Astrocyte (in vitro differentiated cells and primary cell): ENCODE results near the gene B3GALNT2. TPM values are rescaled to one million over a fixed set of nuclear protein-coding genes. Genes with fewer than 3 reads are reported as not detected.
A peak's percentile ranks its signal among the peaks of the same experiment; 100 is the strongest.

ENCODE experiments used
- DNase-seq: peaks from one replicate; pipeline ENCODE4 v3.0.0-alpha.2; 2010; ENCODE audit warnings: low read depth
- FAIRE-seq: peaks from 2 replicates; lab custom pipeline; 2011; peaks lifted over from hg19 to GRCh38; lab: Jason Lieb, UNC
- H2AFZ ChIP-seq: 2 replicates; pipeline ENCODE4 v1.6.0; 2012; ENCODE audit warnings: low read depth, low read length, inconsistent platforms
- H3K27ac ChIP-seq: 2 replicates; pipeline ENCODE4 v1.5.1; 2011; ENCODE audit warnings: low read depth, low read length, inconsistent platforms
- H3K27me3 ChIP-seq: 2 replicates; pipeline ENCODE4 v1.6.0; 2011; ENCODE audit warnings: low read length, inconsistent platforms; ENCODE audit not compliant: insufficient read depth
- H3K36me3 ChIP-seq: 2 replicates; pipeline ENCODE4 v1.5.1; 2011; ENCODE audit warnings: low read length, inconsistent platforms; ENCODE audit not compliant: insufficient read depth
- H3K4me1 ChIP-seq: 2 replicates; pipeline ENCODE4 v1.5.1; 2011; ENCODE audit warnings: low read length, inconsistent platforms; ENCODE audit not compliant: insufficient read depth
- H3K4me2 ChIP-seq: 2 replicates; pipeline ENCODE4 v1.6.0; 2012; ENCODE audit warnings: low read length, inconsistent platforms
- H3K4me3 ChIP-seq: 2 replicates; pipeline ENCODE4 v1.5.1; 2011; ENCODE audit warnings: low read depth, mild to moderate bottlenecking, low read length, inconsistent platforms; ENCODE audit not compliant: insufficient read depth
- H3K79me2 ChIP-seq: 2 replicates; pipeline ENCODE4 v1.6.0; 2012; ENCODE audit warnings: mild to moderate bottlenecking, low read length, inconsistent platforms; ENCODE audit not compliant: insufficient read depth
- H3K9ac ChIP-seq: 2 replicates; pipeline ENCODE4 v1.6.0; 2012; ENCODE audit warnings: mild to moderate bottlenecking, low read length, inconsistent platforms
- H3K9me3 ChIP-seq: 2 replicates; pipeline ENCODE4 v1.5.1; 2012; ENCODE audit warnings: low read depth, mild to moderate bottlenecking, low read length, inconsistent platforms; ENCODE audit not compliant: insufficient read depth
- H4K20me1 ChIP-seq: 2 replicates; pipeline ENCODE4 v1.6.0; 2012; ENCODE audit warnings: low read length, inconsistent platforms; ENCODE audit not compliant: insufficient read depth
- H3K27ac Mint-ChIP-seq: one replicate; pipeline ENCODE4 v1.8.0; 2021; ENCODE audit warnings: mild to moderate bottlenecking, mixed read lengths; ENCODE audit not compliant: unreplicated experiment
- H3K27me3 Mint-ChIP-seq: one replicate; pipeline ENCODE4 v1.8.0; 2021; ENCODE audit warnings: low read depth, mixed read lengths; ENCODE audit not compliant: unreplicated experiment
- H3K36me3 Mint-ChIP-seq: one replicate; pipeline ENCODE4 v1.8.0; 2021; ENCODE audit warnings: low read depth, mixed read lengths; ENCODE audit not compliant: unreplicated experiment
- H3K4me1 Mint-ChIP-seq: one replicate; pipeline ENCODE4 v1.8.0; 2021; ENCODE audit warnings: low read depth, mixed read lengths; ENCODE audit not compliant: unreplicated experiment
- H3K4me3 Mint-ChIP-seq: one replicate; pipeline ENCODE4 v1.8.0; 2021; ENCODE audit warnings: mild to moderate bottlenecking, moderate library complexity, mixed read lengths; ENCODE audit not compliant: unreplicated experiment
- H3K9me3 Mint-ChIP-seq: one replicate; pipeline ENCODE4 v1.8.0; 2021; ENCODE audit warnings: mild to moderate bottlenecking, mixed read lengths; ENCODE audit not compliant: unreplicated experiment
- EZH2 ChIP-seq: IDR thresholded peaks from 2 replicates; pipeline ENCODE4 v1.6.1; 2012; ENCODE audit warnings: mild to moderate bottlenecking, low read length, inconsistent platforms; ENCODE audit not compliant: insufficient read depth
- total RNA-seq: library from RNA; stranded (reverse); gene quantifications from 2 replicates; pipeline ENCODE4 v1.2.1, GENCODE V29; 2021
- TF ChIP-seq, protein P1 (sequence below): IDR thresholded peaks from 2 replicates; pipeline ENCODE4 v1.5.1; 2011; ENCODE audit warnings: low read depth, mild to moderate bottlenecking, inconsistent platforms, low read length, moderate library complexity; ENCODE audit not compliant: insufficient read depth

The B3GALNT2 gene
- total RNA-seq, 1 donor from 2014 or later = 40.5 TPM

- Histone ChIP-seq H2AFZ (no peak overlapping the region), H3K4me3 (no peak overlapping the region), H3K9me3 (no peaks in the 10 kb centered on the region), H3K4me1 (no peaks in the 10 kb centered on the region), H3K79me2 (no peaks in the 10 kb centered on the region), H3K27ac (no peak overlapping the region), H3K4me2 (no peak overlapping the region), H3K9ac (no peak overlapping the region), H4K20me1 (no peaks in the 10 kb centered on the region), H3K36me3 (peaks cover 45% of the 10 kb centered on the region), H3K27me3 (no peaks in the 10 kb centered on the region)
- no peaks in the 10 kb centered on the region for H3K9me3 Mint-ChIP-seq
- H3K4me3 Mint-ChIP-seq = no peak overlapping the region
- no peaks in the 10 kb centered on the region for H3K27me3 Mint-ChIP-seq
- H3K36me3 Mint-ChIP-seq = peaks cover 15% of the 10 kb centered on the region
- H3K4me1 Mint-ChIP-seq = peaks cover 17% of the 10 kb centered on the region
- H3K27ac Mint-ChIP-seq = peak overlapping the region; percentile 34
- DNase-seq = no peak
- no peak for TF ChIP-seq EZH2
- peak; percentile 13 for FAIRE-seq
Observed at GRCh38 chr1:235450886-235451483, 53.3 kb downstream of the B3GALNT2 start.

GRCh38 chr1:235450433-235450832 is 53.8 kb downstream of the B3GALNT2 start:
- Histone ChIP-seq H3K4me3 (no peak overlapping the region), H3K4me1 (no peaks in the 10 kb centered on the region), H3K79me2 (no peaks in the 10 kb centered on the region), H3K4me2 (no peak overlapping the region), H2AFZ (no peak overlapping the region), H3K36me3 (peaks cover 50% of the 10 kb centered on the region), H3K9me3 (no peaks in the 10 kb centered on the region), H4K20me1 (no peaks in the 10 kb centered on the region), H3K9ac (no peak overlapping the region), H3K27me3 (no peaks in the 10 kb centered on the region), H3K27ac (no peak overlapping the region)
- no peak for DNase-seq
- H3K4me1 Mint-ChIP-seq = peaks cover 17% of the 10 kb centered on the region
- FAIRE-seq = no peak
- no peaks in the 10 kb centered on the region for H3K27me3 Mint-ChIP-seq
- peaks cover 15% of the 10 kb centered on the region for H3K36me3 Mint-ChIP-seq
- H3K27ac Mint-ChIP-seq = peak overlapping the region; percentile 85
- no peaks in the 10 kb centered on the region for H3K9me3 Mint-ChIP-seq
- no peak for TF ChIP-seq EZH2
- TF ChIP-seq, protein P1, sequence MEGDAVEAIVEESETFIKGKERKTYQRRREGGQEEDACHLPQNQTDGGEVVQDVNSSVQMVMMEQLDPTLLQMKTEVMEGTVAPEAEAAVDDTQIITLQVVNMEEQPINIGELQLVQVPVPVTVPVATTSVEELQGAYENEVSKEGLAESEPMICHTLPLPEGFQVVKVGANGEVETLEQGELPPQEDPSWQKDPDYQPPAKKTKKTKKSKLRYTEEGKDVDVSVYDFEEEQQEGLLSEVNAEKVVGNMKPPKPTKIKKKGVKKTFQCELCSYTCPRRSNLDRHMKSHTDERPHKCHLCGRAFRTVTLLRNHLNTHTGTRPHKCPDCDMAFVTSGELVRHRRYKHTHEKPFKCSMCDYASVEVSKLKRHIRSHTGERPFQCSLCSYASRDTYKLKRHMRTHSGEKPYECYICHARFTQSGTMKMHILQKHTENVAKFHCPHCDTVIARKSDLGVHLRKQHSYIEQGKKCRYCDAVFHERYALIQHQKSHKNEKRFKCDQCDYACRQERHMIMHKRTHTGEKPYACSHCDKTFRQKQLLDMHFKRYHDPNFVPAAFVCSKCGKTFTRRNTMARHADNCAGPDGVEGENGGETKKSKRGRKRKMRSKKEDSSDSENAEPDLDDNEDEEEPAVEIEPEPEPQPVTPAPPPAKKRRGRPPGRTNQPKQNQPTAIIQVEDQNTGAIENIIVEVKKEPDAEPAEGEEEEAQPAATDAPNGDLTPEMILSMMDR = no peak
- H3K4me3 Mint-ChIP-seq = no peak overlapping the region

- H3K27me3 ChIP-seq = no peaks in the 10 kb centered on the region
- peaks cover 17% of the 10 kb centered on the region for H3K4me1 Mint-ChIP-seq
- no peaks in the 10 kb centered on the region for H3K27me3 Mint-ChIP-seq
- H3K4me3 ChIP-seq = no peak overlapping the region
- H3K4me2 ChIP-seq = no peak overlapping the region
- no peak overlapping the region for H3K27ac Mint-ChIP-seq
- no peak overlapping the region for H3K27ac ChIP-seq
- FAIRE-seq = no peak
- H3K9me3 ChIP-seq = no peaks in the 10 kb centered on the region
- peaks cover 62% of the 10 kb centered on the region for H3K36me3 ChIP-seq
- H3K9me3 Mint-ChIP-seq = no peaks in the 10 kb centered on the region
- no peak overlapping the region for H3K4me3 Mint-ChIP-seq
- H3K36me3 Mint-ChIP-seq = peaks cover 13% of the 10 kb centered on the region
- H3K79me2 ChIP-seq = no peaks in the 10 kb centered on the region
- H3K4me1 ChIP-seq = no peaks in the 10 kb centered on the region
- no peak overlapping the region for H3K9ac ChIP-seq
- TF ChIP-seq, protein P1 = no peak
- no peak for TF ChIP-seq EZH2
- no peak overlapping the region for H2AFZ ChIP-seq
- no peak for DNase-seq
- H4K20me1 ChIP-seq = no peaks in the 10 kb centered on the region
Observed at GRCh38 chr1:235448616-235449015, 55.6 kb downstream of the B3GALNT2 start.
